Fibroblast of lung (primary cell): ENCODE measurements around the gene HVCN1.
"Not testable (repeated sequence)": the region's sequence is repeated elsewhere in the genome, so short reads cannot be mapped to it uniquely, and the experiment has no call there.

Experiments used
- CTCF ChIP-seq, 2 donors: IDR thresholded peaks in 1 of 2; conservative IDR thresholded peaks in 1 of 2; 1 replicate in 1 of 2; 2 replicates in 1 of 2; pipeline ENCODE4 v1.5.1; 2011 to 2012; ENCODE audit warnings: low read length in 2 of 2, control low read depth in 1 of 2, inconsistent platforms in 1 of 2, low read depth in 1 of 2, mild to moderate bottlenecking in 1 of 2
- EZH2 ChIP-seq: IDR thresholded peaks from 2 replicates; pipeline ENCODE4 v1.5.1; 2012; ENCODE audit warnings: low read length, control low read depth, mild to moderate bottlenecking; ENCODE audit errors: missing control alignments

GRCh38 chr12:110722892-110723291, 34.0 kb upstream of the HVCN1 start:
- not testable (repeated sequence) for TF ChIP-seq EZH2; CTCF (conservative IDR thresholded peaks at IDR 0.05 in 1 of 2, IDR thresholded peaks at IDR 0.05 in 1 of 2; ENCODE audit: low read depth in 1 of 2, low read length in 2 of 2)
